K562 (cell line): Measurements from ENCODE around the gene CBX3. TPM values are rescaled to one million over a fixed set of nuclear protein-coding genes. Genes with fewer than 3 reads are reported as not detected.
A peak's percentile ranks its signal among the peaks of the same experiment; 100 is the strongest.

Experiments
- ARID4B ChIP-seq: sonication (generic); formaldehyde crosslinking; IDR thresholded peaks from 2 replicates; pipeline ENCODE4 v1.8.0; 2022; ENCODE audit warnings: mild to moderate bottlenecking, missing genetic modification reagents
- ATF7 ChIP-seq: fragments of 450-650 bp; IDR thresholded peaks from 2 replicates; pipeline ENCODE4 v1.7.1; 2014; ENCODE audit warnings: mild to moderate bottlenecking, moderate library complexity
- CHD1 ChIP-seq: fragments of 200-600 bp; sonication (generic); IDR thresholded peaks from one replicate; pipeline ENCODE4 v1.6.1; 2012; ENCODE audit warnings: mild to moderate bottlenecking, moderate library complexity, low read length, inconsistent platforms
- NFRKB ChIP-seq: fragments of 450-650 bp; IDR thresholded peaks from 2 replicates; pipeline ENCODE4 v1.6.1; 2016; ENCODE audit warnings: low read depth
- POLR3G ChIP-seq: IDR thresholded peaks from 2 replicates; pipeline ENCODE4 v1.6.1; 2011; ENCODE audit not compliant: insufficient read length, insufficient replicate concordance; ENCODE audit errors: extremely low read depth
- SRF ChIP-seq, 2 experiments: fragments of 250-450, 450-650 bp in 1 of 2; sonication (Bioruptor Pico) in 1 of 2; sonication (generic) in 1 of 2; formaldehyde crosslinking; IDR thresholded peaks; 2 replicates each; pipeline versions ENCODE4 v1.5.0 to v1.5.1; 2020 to 2022; ENCODE audit warnings: mild to moderate bottlenecking in 1 of 2, missing genetic modification reagents in 1 of 2
- TEAD1 ChIP-seq, 2 experiments: fragments of 450-650 bp in 1 of 2; sonication (generic) in 1 of 2; formaldehyde crosslinking; IDR thresholded peaks; 2 replicates each; pipeline versions ENCODE4 v1.4.0 to v1.8.0; 2020 to 2022; ENCODE audit warnings: mild to moderate bottlenecking in 2 of 2, missing genetic modification reagents in 1 of 2
- TFE3 ChIP-seq: fragments of 450-650 bp; formaldehyde crosslinking; IDR thresholded peaks from 2 replicates; pipeline ENCODE4 v1.4.0; 2020; ENCODE audit warnings: mild to moderate bottlenecking, mixed read lengths
- TOE1 ChIP-seq, 2 experiments: fragments of 450-650 bp in 1 of 2; sonication (generic) in 1 of 2; formaldehyde crosslinking in 1 of 2; IDR thresholded peaks; 2 replicates each; pipeline versions ENCODE4 v1.7.1 to v1.8.0; 2016 to 2022; ENCODE audit warnings: borderline replicate concordance in 2 of 2, mild to moderate bottlenecking in 2 of 2, antibody characterized with exemption in 1 of 2, inconsistent platforms in 1 of 2, low read depth in 1 of 2, missing genetic modification reagents in 1 of 2, moderate library complexity in 1 of 2
- ZNF24 ChIP-seq: fragments of 450-650 bp; IDR thresholded peaks from 2 replicates; pipeline ENCODE4 v1.6.1; 2016
- ZNF79 ChIP-seq: fragments of 250-450 bp; sonication (Bioruptor Pico); IDR thresholded peaks from 2 replicates; pipeline ENCODE4 v1.4.0; 2020; ENCODE audit warnings: low read depth, mild to moderate bottlenecking, moderate library complexity
- polyA plus RNA-seq, 8 experiments: library from polyadenylated mRNA; depleted of rRNA in 4 of 8; stranded (reverse) in 5 of 8; unstranded in 3 of 8; fragments of >200 nt; fragmentation: Nextera tagmentation in 2 of 8; fragmentation: Illumina TruSeq in 1 of 8; extraction: Ambion mirVana in 2 of 8; extraction: Trizol in 1 of 8; gene quantifications; 2 replicates each; pipeline versions ENCODE4 v1.2.1 to v1.2.3, GENCODE V29; 2011 to 2014; ENCODE audit warnings: inconsistent platforms in 1 of 8, missing spikeins in 1 of 8
- total RNA-seq, 7 experiments: library from RNA; depleted of rRNA in 6 of 7; stranded (reverse); fragments of >200 nt in 6 of 7; fragmentation: Illumina TruSeq in 2 of 7; extraction: Trizol in 2 of 7; gene quantifications; 2 replicates each; pipeline versions ENCODE4 v1.2.1 to v1.2.3, GENCODE V29; 2011 to 2021; ENCODE audit warnings: low replicate concordance in 1 of 7
- TF ChIP-seq, protein P1 (sequence below), 2 experiments: fragments of 450-650 bp in 1 of 2; IDR thresholded peaks; 2 replicates each; pipeline ENCODE4 v1.6.1; 2011 to 2017; ENCODE audit warnings: low read depth in 2 of 2, antibody characterized with exemption in 1 of 2, borderline replicate concordance in 1 of 2, low read length in 1 of 2, mild to moderate bottlenecking in 1 of 2, mixed read lengths in 1 of 2; ENCODE audit not compliant: control insufficient read depth in 1 of 2
- TF ChIP-seq, protein P2 (sequence below): IDR thresholded peaks from 2 replicates; pipeline ENCODE4 v1.6.1; 2011; ENCODE audit warnings: borderline replicate concordance, low read depth, mild to moderate bottlenecking, moderate library complexity, low read length; ENCODE audit not compliant: insufficient read depth, poor library complexity, severe bottlenecking

CBX3 gene
- total and polyA plus RNA-seq, 9 of the 15 experiments (the other 6 are each of a cell fraction or from before 2014, with no cell fraction given) = 198 to 413 (median 328) TPM

DNA sequence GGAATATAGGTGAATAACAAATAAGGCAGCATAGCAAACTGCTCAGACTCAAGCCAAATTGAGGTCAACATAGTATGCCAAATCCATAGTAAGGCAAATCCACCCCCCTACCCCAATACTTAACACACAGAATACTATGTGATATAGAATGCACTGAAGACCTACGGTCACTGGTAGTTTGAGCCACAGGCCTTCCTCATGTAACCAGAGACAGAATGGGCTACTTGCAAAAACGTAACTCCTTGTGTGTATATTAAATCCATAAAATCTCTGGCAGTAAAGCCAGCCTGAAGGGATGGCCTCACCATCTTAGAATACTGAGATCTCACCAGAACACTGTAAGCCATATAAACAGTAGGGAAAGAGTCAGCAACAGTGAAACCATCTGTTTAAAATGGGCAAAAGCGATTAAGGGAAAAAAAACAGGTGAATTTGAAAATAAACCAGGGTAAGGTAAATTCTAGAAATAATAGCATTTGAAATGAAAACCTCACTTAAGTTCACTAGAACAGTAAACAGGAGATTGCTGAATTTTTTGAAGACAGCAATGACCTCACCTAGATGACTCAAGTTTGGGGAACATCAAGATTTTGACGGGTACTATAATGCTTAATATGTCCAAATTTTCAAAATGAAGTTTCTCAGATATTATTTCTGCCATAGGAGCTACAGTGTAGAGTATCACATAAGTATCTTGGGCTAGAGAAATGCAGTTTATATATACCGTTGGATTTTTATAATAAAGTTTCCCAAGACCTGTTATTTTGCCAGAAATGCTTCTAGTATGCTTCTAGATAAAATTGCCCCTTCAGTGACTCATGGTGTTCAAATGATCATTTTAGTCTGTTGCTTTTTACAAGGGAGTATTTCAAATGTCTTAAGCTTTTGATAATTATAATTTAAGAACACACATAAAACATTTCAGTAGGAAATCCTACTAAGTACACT lies 14.9 kb upstream of the CBX3 start (continued):
- TF ChIP-seq TEAD1 (CRISPR knock-in tag; IDR thresholded peaks at IDR 0.05) (no peak), NFRKB (no peak), ZNF79 (CRISPR knock-in tag) (no peak), CHD1 (no peak), TOE1 (IDR thresholded peaks at IDR 0.05; ENCODE audit: borderline replicate concordance) (no peak), TOE1 (CRISPR knock-in tag; IDR thresholded peaks at IDR 0.05; ENCODE audit: borderline replicate concordance, low read depth) (no peak), ATF7 (peak; percentile 47; the same call in 1 of the 2 replicates), SRF (CRISPR knock-in tag; IDR thresholded peaks at IDR 0.05) (no peak), TFE3 (CRISPR knock-in tag) (no peak), POLR3G (no peak), ZNF24 (no peak), ARID4B (CRISPR knock-in tag) (no peak)
- TF ChIP-seq, protein P1, sequence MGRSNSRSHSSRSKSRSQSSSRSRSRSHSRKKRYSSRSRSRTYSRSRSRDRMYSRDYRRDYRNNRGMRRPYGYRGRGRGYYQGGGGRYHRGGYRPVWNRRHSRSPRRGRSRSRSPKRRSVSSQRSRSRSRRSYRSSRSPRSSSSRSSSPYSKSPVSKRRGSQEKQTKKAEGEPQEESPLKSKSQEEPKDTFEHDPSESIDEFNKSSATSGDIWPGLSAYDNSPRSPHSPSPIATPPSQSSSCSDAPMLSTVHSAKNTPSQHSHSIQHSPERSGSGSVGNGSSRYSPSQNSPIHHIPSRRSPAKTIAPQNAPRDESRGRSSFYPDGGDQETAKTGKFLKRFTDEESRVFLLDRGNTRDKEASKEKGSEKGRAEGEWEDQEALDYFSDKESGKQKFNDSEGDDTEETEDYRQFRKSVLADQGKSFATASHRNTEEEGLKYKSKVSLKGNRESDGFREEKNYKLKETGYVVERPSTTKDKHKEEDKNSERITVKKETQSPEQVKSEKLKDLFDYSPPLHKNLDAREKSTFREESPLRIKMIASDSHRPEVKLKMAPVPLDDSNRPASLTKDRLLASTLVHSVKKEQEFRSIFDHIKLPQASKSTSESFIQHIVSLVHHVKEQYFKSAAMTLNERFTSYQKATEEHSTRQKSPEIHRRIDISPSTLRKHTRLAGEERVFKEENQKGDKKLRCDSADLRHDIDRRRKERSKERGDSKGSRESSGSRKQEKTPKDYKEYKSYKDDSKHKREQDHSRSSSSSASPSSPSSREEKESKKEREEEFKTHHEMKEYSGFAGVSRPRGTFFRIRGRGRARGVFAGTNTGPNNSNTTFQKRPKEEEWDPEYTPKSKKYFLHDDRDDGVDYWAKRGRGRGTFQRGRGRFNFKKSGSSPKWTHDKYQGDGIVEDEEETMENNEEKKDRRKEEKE (IDR thresholded peaks at IDR 0.05; ENCODE audit: borderline replicate concordance in 1 of 2, control insufficient read depth in 1 of 2, low read depth in 2 of 2, low read length in 1 of 2) = 0 out of 4 replicates have a peak, but pooled peaks of 1 of the 2 experiments have one; percentile 41
- TF ChIP-seq, protein P2, sequence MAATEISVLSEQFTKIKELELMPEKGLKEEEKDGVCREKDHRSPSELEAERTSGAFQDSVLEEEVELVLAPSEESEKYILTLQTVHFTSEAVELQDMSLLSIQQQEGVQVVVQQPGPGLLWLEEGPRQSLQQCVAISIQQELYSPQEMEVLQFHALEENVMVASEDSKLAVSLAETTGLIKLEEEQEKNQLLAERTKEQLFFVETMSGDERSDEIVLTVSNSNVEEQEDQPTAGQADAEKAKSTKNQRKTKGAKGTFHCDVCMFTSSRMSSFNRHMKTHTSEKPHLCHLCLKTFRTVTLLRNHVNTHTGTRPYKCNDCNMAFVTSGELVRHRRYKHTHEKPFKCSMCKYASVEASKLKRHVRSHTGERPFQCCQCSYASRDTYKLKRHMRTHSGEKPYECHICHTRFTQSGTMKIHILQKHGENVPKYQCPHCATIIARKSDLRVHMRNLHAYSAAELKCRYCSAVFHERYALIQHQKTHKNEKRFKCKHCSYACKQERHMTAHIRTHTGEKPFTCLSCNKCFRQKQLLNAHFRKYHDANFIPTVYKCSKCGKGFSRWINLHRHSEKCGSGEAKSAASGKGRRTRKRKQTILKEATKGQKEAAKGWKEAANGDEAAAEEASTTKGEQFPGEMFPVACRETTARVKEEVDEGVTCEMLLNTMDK = no peak
